ENCODE measurements around the gene GIGYF2. TPM values are rescaled to one million over a fixed set of nuclear protein-coding genes. Genes with fewer than 3 reads are reported as not detected.
A peak's percentile ranks its signal among the peaks of the same experiment; 100 is the strongest.

Gene GIGYF2
- total and polyA plus RNA-seq, 9 donors = 22.1 to 83.6 (median 68.4) TPM

- TF ChIP-seq CTCF (IDR thresholded peaks at IDR 0.05) = no peak
- no peak for TF ChIP-seq EP300 (IDR thresholded peaks at IDR 0.05)
- no peak for TF ChIP-seq POLR2A (IDR thresholded peaks at IDR 0.05)
- no peaks in the 10 kb centered on the region for H3K36me3 ChIP-seq
- no peak for DNase-seq
- intact Hi-C loops (cut with DNase I) = no loop called here
- no peaks in the 10 kb centered on the region for H3K27me3 ChIP-seq
- 89 to 92% (median 91%) methylated on average over 5 of the region's 5 CpGs for WGBS, 3 donors
- no peak overlapping the region for H3K4me3 ChIP-seq
- peaks cover 4% of the 10 kb centered on the region for H3K4me1 ChIP-seq (ENCODE audit: insufficient read depth)
- no peaks in the 10 kb centered on the region for H3K9me3 ChIP-seq
- no peak overlapping the region for H3K27ac ChIP-seq
Measured at GRCh38 chr2:232777276-232777675, 80.1 kb downstream of the GIGYF2 start.

GRCh38 chr2:232779465-232779864 lies 82.3 kb downstream of the GIGYF2 start:
- no peak for TF ChIP-seq POLR2A (IDR thresholded peaks at IDR 0.05)
- TF ChIP-seq EP300 (IDR thresholded peaks at IDR 0.05) = no peak
- no peak for TF ChIP-seq CTCF (IDR thresholded peaks at IDR 0.05)
- Histone ChIP-seq H3K27ac (no peak overlapping the region), H3K27me3 (no peaks in the 10 kb centered on the region), H3K9me3 (no peaks in the 10 kb centered on the region), H3K4me3 (no peak overlapping the region), H3K36me3 (no peaks in the 10 kb centered on the region), H3K4me1 (ENCODE audit: insufficient read depth) (peaks cover 4% of the 10 kb centered on the region)
- intact Hi-C loops (cut with DNase I) = no loop called here
- no peak for DNase-seq
- WGBS, 3 donors = 59 to 77% (median 73%) methylated on average over 3 of the region's 3 CpGs

- intact Hi-C loops (cut with DNase I) = no loop called here
- Histone ChIP-seq H3K36me3 (no peaks in the 10 kb centered on the region), H3K4me1 (ENCODE audit: insufficient read depth) (peaks cover 4% of the 10 kb centered on the region), H3K27ac (no peak overlapping the region), H3K9me3 (no peaks in the 10 kb centered on the region), H3K4me3 (no peak overlapping the region), H3K27me3 (no peaks in the 10 kb centered on the region)
- peak in 1 of 5 donors; percentile 9 for DNase-seq
- 22 to 32% (median 22%) methylated on average over 1 of the region's 1 CpG for WGBS, 3 donors
- TF ChIP-seq CTCF (IDR thresholded peaks at IDR 0.05) = no peak
- TF ChIP-seq POLR2A (IDR thresholded peaks at IDR 0.05) = no peak
- TF ChIP-seq EP300 (IDR thresholded peaks at IDR 0.05) = no peak
Measured at GRCh38 chr2:232779934-232780333, 82.8 kb downstream of the GIGYF2 start.

- peaks cover 4% of the 10 kb centered on the region for H3K4me1 ChIP-seq (ENCODE audit: insufficient read depth)
- H3K36me3 ChIP-seq = no peaks in the 10 kb centered on the region
- H3K9me3 ChIP-seq = no peaks in the 10 kb centered on the region
- no peak for DNase-seq
- TF ChIP-seq POLR2A (IDR thresholded peaks at IDR 0.05) (no peak), EP300 (IDR thresholded peaks at IDR 0.05) (no peak)
- intact Hi-C loops (cut with DNase I) = no loop called here
- H3K27me3 ChIP-seq = no peaks in the 10 kb centered on the region
- H3K4me3 ChIP-seq = no peak overlapping the region
- no peak overlapping the region for H3K27ac ChIP-seq
Measured at GRCh38 chr2:232781765-232782164, 84.6 kb downstream of the GIGYF2 start.

- Histone ChIP-seq H3K4me3 (no peak overlapping the region), H3K9me3 (no peaks in the 10 kb centered on the region), H3K27me3 (no peaks in the 10 kb centered on the region), H3K27ac (no peak overlapping the region), H3K36me3 (no peaks in the 10 kb centered on the region), H3K4me1 (ENCODE audit: insufficient read depth) (peaks cover 4% of the 10 kb centered on the region)
- DNase-seq = no peak
- intact Hi-C loops (cut with DNase I) = no loop called here
- TF ChIP-seq CTCF (IDR thresholded peaks at IDR 0.05) (no peak), POLR2A (IDR thresholded peaks at IDR 0.05) (no peak), EP300 (IDR thresholded peaks at IDR 0.05) (no peak)
Measured at GRCh38 chr2:232783278-232783677, 86.1 kb downstream of the GIGYF2 start.
